ENCODE measurements around the gene HSH2D. TPM values are rescaled to one million over a fixed set of nuclear protein-coding genes. Genes with fewer than 3 reads are reported as not detected.

HSH2D gene
- total and polyA plus RNA-seq, 2 of the 13 experiments (the other 11 are each of a cell fraction or from before 2014, with no cell fraction given): 0.69 to 3.2 TPM

- TF ChIP-seq USF2 (IDR thresholded peaks at IDR 0.05; ENCODE audit: low read depth, low read length): no peak
- no peak for TF ChIP-seq USF2 (CRISPR knock-in tag; IDR thresholded peaks at IDR 0.05; ENCODE audit: borderline replicate concordance)
- TF ChIP-seq ZSCAN29 (CRISPR knock-in tag; conservative IDR thresholded peaks at IDR 0.05): no peak
- no peak for TF ChIP-seq ZNF557 (CRISPR knock-in tag; IDR thresholded peaks at IDR 0.05)
- TF ChIP-seq DNMT3B (CRISPR knock-in tag; conservative IDR thresholded peaks at IDR 0.05): no peak
- TF ChIP-seq, protein P1, sequence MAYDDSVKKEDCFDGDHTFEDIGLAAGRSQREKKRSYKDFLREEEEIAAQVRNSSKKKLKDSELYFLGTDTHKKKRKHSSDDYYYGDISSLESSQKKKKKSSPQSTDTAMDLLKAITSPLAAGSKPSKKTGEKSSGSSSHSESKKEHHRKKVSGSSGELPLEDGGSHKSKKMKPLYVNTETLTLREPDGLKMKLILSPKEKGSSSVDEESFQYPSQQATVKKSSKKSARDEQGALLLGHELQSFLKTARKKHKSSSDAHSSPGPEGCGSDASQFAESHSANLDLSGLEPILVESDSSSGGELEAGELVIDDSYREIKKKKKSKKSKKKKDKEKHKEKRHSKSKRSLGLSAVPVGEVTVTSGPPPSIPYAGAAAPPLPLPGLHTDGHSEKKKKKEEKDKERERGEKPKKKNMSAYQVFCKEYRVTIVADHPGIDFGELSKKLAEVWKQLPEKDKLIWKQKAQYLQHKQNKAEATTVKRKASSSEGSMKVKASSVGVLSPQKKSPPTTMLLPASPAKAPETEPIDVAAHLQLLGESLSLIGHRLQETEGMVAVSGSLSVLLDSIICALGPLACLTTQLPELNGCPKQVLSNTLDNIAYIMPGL (CRISPR knock-in tag; IDR thresholded peaks at IDR 0.05; ENCODE audit: borderline replicate concordance in 1 of 2, low read depth in 1 of 2): peak in 1 of 2 experiments; percentile 0; a peak in 1 of 4 replicates
- peak; percentile 54; the same call in 1 of the 2 replicates for TF ChIP-seq ELF4 (CRISPR knock-in tag; IDR thresholded peaks at IDR 0.05; ENCODE audit: borderline replicate concordance)
- TF ChIP-seq BCL3 (CRISPR knock-in tag; IDR thresholded peaks at IDR 0.05): no peak
- TF ChIP-seq NFKB2 (CRISPR knock-in tag; IDR thresholded peaks at IDR 0.05; ENCODE audit: borderline replicate concordance): 0 out of 2 replicates have a peak, but pooled peaks have one; percentile 25
- TF ChIP-seq SNAI1 (CRISPR knock-in tag; IDR thresholded peaks at IDR 0.05; ENCODE audit: borderline replicate concordance): no peak
- TF ChIP-seq, protein P2, sequence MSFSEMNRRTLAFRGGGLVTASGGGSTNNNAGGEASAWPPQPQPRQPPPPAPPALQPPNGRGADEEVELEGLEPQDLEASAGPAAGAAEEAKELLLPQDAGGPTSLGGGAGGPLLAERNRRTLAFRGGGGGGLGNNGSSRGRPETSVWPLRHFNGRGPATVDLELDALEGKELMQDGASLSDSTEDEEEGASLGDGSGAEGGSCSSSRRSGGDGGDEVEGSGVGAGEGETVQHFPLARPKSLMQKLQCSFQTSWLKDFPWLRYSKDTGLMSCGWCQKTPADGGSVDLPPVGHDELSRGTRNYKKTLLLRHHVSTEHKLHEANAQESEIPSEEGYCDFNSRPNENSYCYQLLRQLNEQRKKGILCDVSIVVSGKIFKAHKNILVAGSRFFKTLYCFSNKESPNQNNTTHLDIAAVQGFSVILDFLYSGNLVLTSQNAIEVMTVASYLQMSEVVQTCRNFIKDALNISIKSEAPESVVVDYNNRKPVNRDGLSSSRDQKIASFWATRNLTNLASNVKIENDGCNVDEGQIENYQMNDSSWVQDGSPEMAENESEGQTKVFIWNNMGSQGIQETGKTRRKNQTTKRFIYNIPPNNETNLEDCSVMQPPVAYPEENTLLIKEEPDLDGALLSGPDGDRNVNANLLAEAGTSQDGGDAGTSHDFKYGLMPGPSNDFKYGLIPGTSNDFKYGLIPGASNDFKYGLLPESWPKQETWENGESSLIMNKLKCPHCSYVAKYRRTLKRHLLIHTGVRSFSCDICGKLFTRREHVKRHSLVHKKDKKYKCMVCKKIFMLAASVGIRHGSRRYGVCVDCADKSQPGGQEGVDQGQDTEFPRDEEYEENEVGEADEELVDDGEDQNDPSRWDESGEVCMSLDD (CRISPR knock-in tag; IDR thresholded peaks at IDR 0.05; ENCODE audit: borderline replicate concordance): 0 out of 2 replicates have a peak, but pooled peaks have one; percentile 15
- TF ChIP-seq ZNF441 (CRISPR knock-in tag; IDR thresholded peaks at IDR 0.05; ENCODE audit: borderline replicate concordance): no peak
- no peak for TF ChIP-seq MED8 (CRISPR knock-in tag; IDR thresholded peaks at IDR 0.05; ENCODE audit: insufficient replicate concordance)
- peak; percentile 33; the same call in 1 of the 2 replicates for TF ChIP-seq MYC (CRISPR knock-in tag; IDR thresholded peaks at IDR 0.05; ENCODE audit: borderline replicate concordance)
- TF ChIP-seq PHF20 (CRISPR knock-in tag; IDR thresholded peaks at IDR 0.05): peak; percentile 8; the same call in 1 of the 2 replicates
- TF ChIP-seq CENPX (CRISPR knock-in tag; IDR thresholded peaks at IDR 0.05): no peak
- TF ChIP-seq POLR2AphosphoS2 (IDR thresholded peaks at IDR 0.05; ENCODE audit: low read depth, low read length): no peak
- TF ChIP-seq ARNT2 (CRISPR knock-in tag; IDR thresholded peaks at IDR 0.05; ENCODE audit: low read depth): 0 out of 2 replicates have a peak, but pooled peaks have one; percentile 1
- no peak for TF ChIP-seq ZFP82 (CRISPR knock-in tag; IDR thresholded peaks at IDR 0.05; ENCODE audit: borderline replicate concordance)
- TF ChIP-seq ZNF552 (CRISPR knock-in tag; IDR thresholded peaks at IDR 0.05; ENCODE audit: borderline replicate concordance): no peak
Measured at GRCh38 chr19:16111909-16112752, 31.4 kb upstream of the HSH2D start (continued).
